NB4 (cell line): ENCODE data around the gene SMIM22.

Experiments used
- CTCF ChIP-seq: IDR thresholded peaks from one replicate; pipeline ENCODE4 v1.5.1; 2012; ENCODE audit warnings: low read depth, low read length
- POLR2A ChIP-seq: IDR thresholded peaks from 2 replicates; pipeline ENCODE4 v1.6.1; 2011; ENCODE audit warnings: mild to moderate bottlenecking; ENCODE audit not compliant: insufficient read length; ENCODE audit errors: extremely low read depth

GRCh38 chr16:4775005-4775404 lies 20.2 kb upstream of the SMIM22 start:
- no peak for TF ChIP-seq CTCF
- TF ChIP-seq POLR2A, result no peak
